Parathyroid adenoma (tissue), 2 donors: ENCODE results near the gene RABL3.

ENCODE experiments used
- H2AFZ ChIP-seq: fragments of 300-600 bp; sonication (generic); one replicate; pipeline ENCODE4 v1.7.0; 2017; ENCODE audit warnings: antibody characterized with exemption, mild to moderate bottlenecking
- H3K27ac ChIP-seq: fragments of 300-600 bp; sonication (generic); one replicate; pipeline ENCODE4 v1.7.0; 2017
- H3K27me3 ChIP-seq: fragments of 300-600 bp; sonication (generic); one replicate; pipeline ENCODE4 v1.7.0; 2017; ENCODE audit warnings: low read length; ENCODE audit not compliant: control insufficient read depth, insufficient read depth
- H3K36me3 ChIP-seq: fragments of 300-600 bp; sonication (generic); one replicate; pipeline ENCODE4 v1.7.0; 2017; ENCODE audit warnings: low read length; ENCODE audit not compliant: control insufficient read depth, insufficient read depth
- H3K4me1 ChIP-seq: fragments of 300-600 bp; sonication (generic); one replicate; pipeline ENCODE4 v1.7.0; 2017; ENCODE audit warnings: control low read depth
- H3K4me2 ChIP-seq: fragments of 300-600 bp; sonication (generic); one replicate; pipeline ENCODE4 v1.7.0; 2017; ENCODE audit warnings: low read length
- H3K4me3 ChIP-seq: fragments of 300-600 bp; sonication (generic); one replicate; pipeline ENCODE4 v1.7.0; 2017; ENCODE audit warnings: low read depth, low read length
- H3K79me2 ChIP-seq: fragments of 300-600 bp; sonication (generic); one replicate; pipeline ENCODE4 v1.7.0; 2017; ENCODE audit warnings: control low read depth
- H3K9ac ChIP-seq: fragments of 300-600 bp; sonication (generic); one replicate; pipeline ENCODE4 v1.7.0; 2017; ENCODE audit warnings: mild to moderate bottlenecking
- H3K9me3 ChIP-seq: fragments of 300-600 bp; sonication (generic); one replicate; pipeline ENCODE4 v1.7.0; 2017; ENCODE audit warnings: low read length; ENCODE audit not compliant: control insufficient read depth
- CTCF ChIP-seq: fragments of 300-600 bp; sonication (generic); IDR thresholded peaks from one replicate; pipeline ENCODE4 v1.7.0; 2017; ENCODE audit warnings: antibody characterized with exemption, mild to moderate bottlenecking
- donor health status: primary hyperparathyroidism.

RABL3 gene

DNA sequence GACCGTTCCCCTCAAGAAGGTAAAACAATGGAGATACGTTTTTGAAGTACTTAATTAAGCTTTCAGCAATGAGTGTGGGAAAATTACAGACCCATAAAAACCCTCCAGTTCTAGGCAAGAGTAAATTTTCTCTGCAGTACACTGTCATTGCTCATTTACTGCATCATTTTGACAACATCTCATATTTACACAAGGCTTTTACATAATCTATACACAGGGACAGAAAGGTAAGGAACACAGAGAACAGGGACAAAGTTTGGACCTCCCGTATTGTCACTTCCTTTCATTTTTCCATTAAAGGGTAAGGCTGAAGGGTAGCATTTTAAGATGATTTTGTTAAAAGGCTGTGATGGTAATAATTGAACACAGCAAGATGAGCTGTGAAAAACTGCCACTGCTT is 52.9 kb downstream of the RABL3 start:
- Histone ChIP-seq H3K79me2 (no peaks in the 10 kb centered on the region), H3K4me3 (no peak overlapping the region), H3K36me3 (no peaks in the 10 kb centered on the region), H3K9ac (no peak overlapping the region), H3K4me2 (no peak overlapping the region), H3K27me3 (no peaks in the 10 kb centered on the region), H2AFZ (no peak overlapping the region), H3K4me1 (peaks cover 2% of the 10 kb centered on the region), H3K27ac (no peak overlapping the region), H3K9me3 (no peaks in the 10 kb centered on the region)
- no peak for TF ChIP-seq CTCF

GRCh38 chr3:120688121-120688520 is 54.2 kb downstream of the RABL3 start:
- peaks cover under 1% of the 10 kb centered on the region for H3K4me1 ChIP-seq
- H3K79me2 ChIP-seq = no peaks in the 10 kb centered on the region
- H3K4me2 ChIP-seq = no peak overlapping the region
- no peak overlapping the region for H3K4me3 ChIP-seq
- H3K9me3 ChIP-seq = no peaks in the 10 kb centered on the region
- no peak overlapping the region for H3K9ac ChIP-seq
- no peaks in the 10 kb centered on the region for H3K27me3 ChIP-seq
- no peak overlapping the region for H2AFZ ChIP-seq
- no peak overlapping the region for H3K27ac ChIP-seq
- H3K36me3 ChIP-seq = no peaks in the 10 kb centered on the region
- no peak for TF ChIP-seq CTCF

DNA sequence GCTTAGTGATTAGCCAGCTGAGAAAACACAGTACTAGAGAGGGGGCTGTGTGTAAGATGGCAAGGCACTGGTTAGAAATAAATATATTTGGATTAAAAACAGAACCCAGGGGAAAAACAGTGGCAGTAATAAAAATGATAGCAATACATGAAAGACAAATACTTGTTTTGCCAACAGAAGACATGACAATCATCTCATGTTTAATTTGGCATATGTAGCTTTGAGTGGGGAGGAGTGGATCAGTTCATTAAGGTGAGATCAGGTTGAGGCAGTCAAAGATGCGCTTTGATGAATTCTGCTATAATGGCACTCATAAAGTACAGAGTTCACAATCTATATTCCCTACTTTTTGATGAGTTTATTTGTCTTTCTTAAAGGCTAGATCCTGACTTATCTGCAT is 56.9 kb downstream of the RABL3 start:
- Histone ChIP-seq H3K27me3 (no peaks in the 10 kb centered on the region), H3K4me1 (peaks cover 12% of the 10 kb centered on the region)

GRCh38 chr3:120684896-120685295 is 57.4 kb downstream of the RABL3 start:
- Histone ChIP-seq H3K27me3 (no peaks in the 10 kb centered on the region), H3K4me3 (no peak overlapping the region), H3K27ac (no peak overlapping the region), H3K36me3 (no peaks in the 10 kb centered on the region), H3K9me3 (no peaks in the 10 kb centered on the region), H3K9ac (no peak overlapping the region), H2AFZ (no peak overlapping the region), H3K4me2 (no peak overlapping the region), H3K4me1 (peaks cover 12% of the 10 kb centered on the region), H3K79me2 (no peaks in the 10 kb centered on the region)
- no peak for TF ChIP-seq CTCF

More for the DNA sequence above, 56.9 kb downstream of the RABL3 start:
- Histone ChIP-seq H3K36me3 (no peaks in the 10 kb centered on the region), H2AFZ (no peak overlapping the region), H3K4me2 (no peak overlapping the region), H3K27ac (no peak overlapping the region), H3K9ac (no peak overlapping the region), H3K79me2 (no peaks in the 10 kb centered on the region), H3K9me3 (no peaks in the 10 kb centered on the region), H3K4me3 (no peak overlapping the region)
- no peak for TF ChIP-seq CTCF

DNA sequence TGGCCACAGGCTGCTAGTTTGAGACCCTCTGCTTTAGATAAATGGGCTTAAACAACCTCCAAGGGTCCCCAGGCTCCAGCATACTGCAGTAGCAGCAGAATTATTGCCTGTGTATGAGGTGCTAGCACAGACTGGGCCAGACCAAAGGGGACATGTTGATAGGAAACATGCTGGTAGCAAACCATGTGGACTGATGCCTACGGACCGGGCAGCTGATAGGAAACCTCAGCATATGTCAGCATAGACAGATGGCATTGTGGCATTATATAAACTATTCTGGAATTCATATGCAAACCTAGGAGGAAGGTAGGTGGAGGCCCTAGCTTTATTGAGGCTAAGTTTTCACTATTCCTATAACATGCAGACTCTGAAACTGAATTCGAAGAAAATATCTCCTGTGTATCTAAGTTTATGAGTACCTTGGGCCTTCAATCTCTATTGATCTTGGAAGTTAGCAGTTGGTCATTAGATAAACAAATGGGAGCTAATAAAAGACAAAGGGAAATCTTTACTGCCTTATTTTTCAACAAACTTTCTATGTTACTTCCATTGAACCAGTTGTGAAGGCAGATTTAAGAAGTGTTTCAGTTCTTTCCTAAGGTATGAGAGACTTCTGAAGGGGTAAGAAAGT is 58.5 kb downstream of the RABL3 start:
- Histone ChIP-seq H3K36me3 (no peaks in the 10 kb centered on the region), H2AFZ (no peak overlapping the region), H3K4me1 (peaks cover 12% of the 10 kb centered on the region), H3K4me2 (no peak overlapping the region), H3K9ac (no peak overlapping the region), H3K4me3 (no peak overlapping the region), H3K79me2 (no peaks in the 10 kb centered on the region), H3K27me3 (no peaks in the 10 kb centered on the region), H3K9me3 (no peaks in the 10 kb centered on the region), H3K27ac (no peak overlapping the region)
- no peak for TF ChIP-seq CTCF
